D721Med (cell line): ENCODE measurements around the gene CAVIN3.

ENCODE experiments used
- DNase-seq: peaks from one replicate; pipeline ENCODE4 v3.0.0; 2011; ENCODE audit warnings: low spot score; ENCODE audit not compliant: insufficient read length
- FAIRE-seq: peaks from 2 replicates; lab custom pipeline; 2011; peaks lifted over from hg19 to GRCh38; lab: Jason Lieb, UNC
- TF ChIP-seq, protein P1 (sequence below): IDR thresholded peaks from 2 replicates; pipeline ENCODE4 v1.5.1; 2012; ENCODE audit warnings: mild to moderate bottlenecking, control low read depth; ENCODE audit not compliant: insufficient read depth; ENCODE audit errors: missing control alignments

Gene CAVIN3

GRCh38 chr11:6273188-6273587 lies 47.1 kb downstream of the CAVIN3 start:
- FAIRE-seq (no peak), DNase-seq (no peak)
- TF ChIP-seq, protein P1, sequence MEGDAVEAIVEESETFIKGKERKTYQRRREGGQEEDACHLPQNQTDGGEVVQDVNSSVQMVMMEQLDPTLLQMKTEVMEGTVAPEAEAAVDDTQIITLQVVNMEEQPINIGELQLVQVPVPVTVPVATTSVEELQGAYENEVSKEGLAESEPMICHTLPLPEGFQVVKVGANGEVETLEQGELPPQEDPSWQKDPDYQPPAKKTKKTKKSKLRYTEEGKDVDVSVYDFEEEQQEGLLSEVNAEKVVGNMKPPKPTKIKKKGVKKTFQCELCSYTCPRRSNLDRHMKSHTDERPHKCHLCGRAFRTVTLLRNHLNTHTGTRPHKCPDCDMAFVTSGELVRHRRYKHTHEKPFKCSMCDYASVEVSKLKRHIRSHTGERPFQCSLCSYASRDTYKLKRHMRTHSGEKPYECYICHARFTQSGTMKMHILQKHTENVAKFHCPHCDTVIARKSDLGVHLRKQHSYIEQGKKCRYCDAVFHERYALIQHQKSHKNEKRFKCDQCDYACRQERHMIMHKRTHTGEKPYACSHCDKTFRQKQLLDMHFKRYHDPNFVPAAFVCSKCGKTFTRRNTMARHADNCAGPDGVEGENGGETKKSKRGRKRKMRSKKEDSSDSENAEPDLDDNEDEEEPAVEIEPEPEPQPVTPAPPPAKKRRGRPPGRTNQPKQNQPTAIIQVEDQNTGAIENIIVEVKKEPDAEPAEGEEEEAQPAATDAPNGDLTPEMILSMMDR = no peak

- no peak for FAIRE-seq
- TF ChIP-seq, protein P1 = no peak
- no peak for DNase-seq
Observed at GRCh38 chr11:6271598-6271997, 48.7 kb downstream of the CAVIN3 start.

DNA sequence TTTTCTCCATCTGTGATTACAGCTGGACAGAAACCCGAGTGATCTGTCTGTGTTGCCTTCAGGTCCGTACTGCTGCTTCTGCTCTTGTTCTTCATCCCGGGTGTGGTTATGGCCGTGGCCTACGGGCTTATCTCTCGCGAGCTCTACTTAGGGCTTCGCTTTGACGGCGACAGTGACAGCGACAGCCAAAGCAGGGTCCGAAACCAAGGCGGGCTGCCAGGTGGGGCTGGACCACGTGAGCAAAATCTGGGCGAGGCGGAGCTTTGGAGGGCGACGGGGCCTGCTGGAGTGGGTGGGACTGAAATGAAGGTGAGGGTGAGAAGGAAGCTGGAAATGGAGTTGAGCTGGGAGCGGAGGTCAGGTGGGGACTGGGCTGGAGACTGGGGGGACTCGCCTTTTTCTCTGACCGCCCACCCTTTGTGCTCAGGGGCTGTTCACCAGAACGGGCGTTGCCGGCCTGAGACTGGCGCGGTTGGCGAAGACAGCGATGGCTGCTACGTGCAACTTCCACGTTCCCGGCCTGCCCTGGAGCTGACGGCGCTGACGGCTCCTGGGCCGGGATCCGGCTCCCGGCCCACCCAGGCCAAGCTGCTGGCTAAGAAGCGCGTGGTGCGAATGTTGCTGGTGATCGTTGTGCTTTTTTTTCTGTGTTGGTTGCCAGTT lies 49.6 kb downstream of the CAVIN3 start:
- FAIRE-seq (no peak), DNase-seq (no peak)
- TF ChIP-seq, protein P1 = no peak

DNA sequence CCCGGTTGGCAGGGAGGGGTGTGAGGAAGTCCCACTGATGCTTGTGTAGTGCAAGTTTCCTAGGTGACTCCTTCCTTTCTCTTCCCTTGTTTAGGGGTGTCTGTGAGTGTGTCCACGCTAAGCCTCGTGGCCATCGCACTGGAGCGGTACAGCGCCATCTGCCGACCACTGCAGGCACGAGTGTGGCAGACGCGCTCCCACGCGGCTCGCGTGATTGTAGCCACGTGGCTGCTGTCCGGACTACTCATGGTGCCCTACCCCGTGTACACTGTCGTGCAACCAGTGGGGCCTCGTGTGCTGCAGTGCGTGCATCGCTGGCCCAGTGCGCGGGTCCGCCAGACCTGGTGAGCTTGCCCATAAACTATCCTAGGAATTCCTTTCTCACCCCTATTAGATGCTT lies 50.3 kb downstream of the CAVIN3 start:
- DNase-seq (no peak), FAIRE-seq (no peak)
- TF ChIP-seq, protein P1 = no peak
